Gastroesophageal sphincter (tissue), 3 donors: ENCODE measurements around the gene IL16.

Source experiments
- POLR2A ChIP-seq, 2 donors: fragments of 450-650 bp; IDR thresholded peaks; one replicate each; pipeline ENCODE4 v1.6.1; 2017; ENCODE audit warnings: antibody characterized with exemption in 2 of 2, mild to moderate bottlenecking in 2 of 2, moderate library complexity in 1 of 2
- POLR2AphosphoS5 ChIP-seq: sonication (generic); formaldehyde crosslinking; IDR thresholded peaks from one replicate; pipeline ENCODE4 v1.6.1; 2017; ENCODE audit warnings: antibody characterized with exemption
- TF ChIP-seq, protein P1 (sequence below), 4 experiments: fragments of 200-600 bp in 2 of 4; fragments of 450-650 bp in 2 of 4; sonication (generic) in 1 of 4; IDR thresholded peaks; one replicate each; pipeline ENCODE4 v1.5.1; 2017 to 2019; ENCODE audit warnings: antibody characterized with exemption in 4 of 4, mild to moderate bottlenecking in 2 of 4, moderate library complexity in 2 of 4

DNA sequence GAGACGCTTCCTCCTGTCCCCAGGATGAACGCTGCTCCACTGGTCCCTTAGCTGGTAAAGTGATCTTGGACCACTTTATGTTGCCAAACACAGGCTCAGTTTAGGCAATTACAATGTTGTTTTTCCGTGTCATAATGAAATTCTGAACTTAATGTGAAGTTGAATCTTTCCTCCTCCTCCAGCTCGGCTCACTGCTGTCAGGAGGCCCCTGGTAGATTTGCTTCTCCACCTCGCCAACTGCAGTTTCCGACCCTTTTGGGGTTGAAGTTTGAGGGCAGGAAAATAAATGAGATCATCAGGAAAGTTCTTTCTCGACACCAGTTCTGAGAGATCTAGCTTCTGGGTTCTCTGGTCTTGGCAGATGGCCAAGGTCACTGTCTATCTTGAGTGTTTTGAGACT is 34.8 kb upstream of the IL16 start:
- TF ChIP-seq, protein P1, sequence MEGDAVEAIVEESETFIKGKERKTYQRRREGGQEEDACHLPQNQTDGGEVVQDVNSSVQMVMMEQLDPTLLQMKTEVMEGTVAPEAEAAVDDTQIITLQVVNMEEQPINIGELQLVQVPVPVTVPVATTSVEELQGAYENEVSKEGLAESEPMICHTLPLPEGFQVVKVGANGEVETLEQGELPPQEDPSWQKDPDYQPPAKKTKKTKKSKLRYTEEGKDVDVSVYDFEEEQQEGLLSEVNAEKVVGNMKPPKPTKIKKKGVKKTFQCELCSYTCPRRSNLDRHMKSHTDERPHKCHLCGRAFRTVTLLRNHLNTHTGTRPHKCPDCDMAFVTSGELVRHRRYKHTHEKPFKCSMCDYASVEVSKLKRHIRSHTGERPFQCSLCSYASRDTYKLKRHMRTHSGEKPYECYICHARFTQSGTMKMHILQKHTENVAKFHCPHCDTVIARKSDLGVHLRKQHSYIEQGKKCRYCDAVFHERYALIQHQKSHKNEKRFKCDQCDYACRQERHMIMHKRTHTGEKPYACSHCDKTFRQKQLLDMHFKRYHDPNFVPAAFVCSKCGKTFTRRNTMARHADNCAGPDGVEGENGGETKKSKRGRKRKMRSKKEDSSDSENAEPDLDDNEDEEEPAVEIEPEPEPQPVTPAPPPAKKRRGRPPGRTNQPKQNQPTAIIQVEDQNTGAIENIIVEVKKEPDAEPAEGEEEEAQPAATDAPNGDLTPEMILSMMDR (IDR thresholded peaks at IDR 0.05): no peak
- TF ChIP-seq POLR2AphosphoS5 (no peak), POLR2A (IDR thresholded peaks at IDR 0.05) (no peak)
